K562 (cell line): ENCODE results near the gene MRPS18B. TPM values are rescaled to one million over a fixed set of nuclear protein-coding genes. Genes with fewer than 3 reads are reported as not detected.

Experiments used
- BRF2 ChIP-seq: IDR thresholded peaks from 3 replicates; pipeline ENCODE4 v1.6.1; 2011; ENCODE audit warnings: borderline replicate concordance, mild to moderate bottlenecking; ENCODE audit not compliant: insufficient read length, insufficient read depth
- CCNT2 ChIP-seq: IDR thresholded peaks from 2 replicates; pipeline ENCODE4 v1.6.1; 2011; ENCODE audit warnings: borderline replicate concordance, low read depth, mild to moderate bottlenecking, moderate library complexity, mixed read lengths, low read length; ENCODE audit not compliant: insufficient read length; ENCODE audit errors: extremely low read depth
- E2F5 ChIP-seq: sonication (generic); formaldehyde crosslinking; IDR thresholded peaks from 2 replicates; pipeline ENCODE4 v1.8.0; 2022; ENCODE audit warnings: mild to moderate bottlenecking, missing genetic modification reagents
- E2F8 ChIP-seq: fragments of 450-650 bp; IDR thresholded peaks from 2 replicates; pipeline ENCODE4 v1.7.1; 2018; ENCODE audit warnings: mild to moderate bottlenecking, low read depth; ENCODE audit not compliant: partially characterized antibody
- ELF4 ChIP-seq: fragments of 450-650 bp; formaldehyde crosslinking; IDR thresholded peaks from 2 replicates; pipeline ENCODE4 v1.4.0; 2022; ENCODE audit warnings: missing genetic modification characterization
- MYBL2 ChIP-seq, 2 experiments: fragments of 450-650 bp in 1 of 2; sonication (generic) in 1 of 2; formaldehyde crosslinking in 1 of 2; IDR thresholded peaks; 2 replicates each; pipeline versions ENCODE4 v1.6.1 to v1.8.1; 2017 to 2022; ENCODE audit warnings: borderline replicate concordance in 1 of 2, inconsistent platforms in 1 of 2, low read depth in 1 of 2, mild to moderate bottlenecking in 1 of 2, missing genetic modification reagents in 1 of 2, moderate library complexity in 1 of 2
- NRF1 ChIP-seq, 2 experiments: fragments of 450-650 bp; IDR thresholded peaks in 1 of 2; conservative IDR thresholded peaks in 1 of 2; 2 replicates each; pipeline ENCODE4 v1.6.1; 2014; ENCODE audit warnings: mild to moderate bottlenecking in 2 of 2
- RBM34 ChIP-seq: fragments of 200-400 bp; formaldehyde crosslinking; IDR thresholded peaks from 2 replicates; pipeline ENCODE4 v1.6.1; 2018; ENCODE audit warnings: low read length, borderline replicate concordance; ENCODE audit not compliant: insufficient read depth
- SNAPC5 ChIP-seq: fragments of 250-450 bp; sonication (Bioruptor Pico); IDR thresholded peaks from 2 replicates; pipeline ENCODE4 v1.8.0; 2021; ENCODE audit warnings: moderate library complexity, mild to moderate bottlenecking, inconsistent platforms
- U2AF2 ChIP-seq: fragments of 200-400 bp; formaldehyde crosslinking; optimal IDR thresholded peaks from 2 replicates; pipeline ENCODE3; 2017; ENCODE audit warnings: low read depth, mild to moderate bottlenecking, low read length
- ZNF143 ChIP-seq: sonication (generic); formaldehyde crosslinking; IDR thresholded peaks from 2 replicates; pipeline ENCODE4 v1.9.0; 2022; ENCODE audit warnings: mild to moderate bottlenecking, missing genetic modification reagents
- ZNF224 ChIP-seq: sonication (generic); formaldehyde crosslinking; IDR thresholded peaks from 2 replicates; pipeline ENCODE4 v1.8.0; 2022; ENCODE audit warnings: mild to moderate bottlenecking, missing genetic modification reagents
- polyA plus RNA-seq, 8 experiments: library from polyadenylated mRNA; depleted of rRNA in 4 of 8; stranded (reverse) in 5 of 8; unstranded in 3 of 8; fragments of >200 nt; fragmentation: Nextera tagmentation in 2 of 8; fragmentation: Illumina TruSeq in 1 of 8; extraction: Ambion mirVana in 2 of 8; extraction: Trizol in 1 of 8; gene quantifications; 2 replicates each; pipeline versions ENCODE4 v1.2.1 to v1.2.3, GENCODE V29; 2011 to 2014; ENCODE audit warnings: inconsistent platforms in 1 of 8, missing spikeins in 1 of 8
- total RNA-seq, 7 experiments: library from RNA; depleted of rRNA in 6 of 7; stranded (reverse); fragments of >200 nt in 6 of 7; fragmentation: Illumina TruSeq in 2 of 7; extraction: Trizol in 2 of 7; gene quantifications; 2 replicates each; pipeline versions ENCODE4 v1.2.1 to v1.2.3, GENCODE V29; 2011 to 2021; ENCODE audit warnings: low replicate concordance in 1 of 7
- TF ChIP-seq, protein P1 (sequence below): fragments of 450-650 bp; IDR thresholded peaks from 2 replicates; pipeline ENCODE4 v1.6.1; 2014; ENCODE audit warnings: low read depth, mild to moderate bottlenecking, moderate library complexity, borderline replicate concordance
- TF ChIP-seq, protein P2 (sequence below): fragments of 150-350 bp; IDR thresholded peaks from 2 replicates; pipeline ENCODE4 v1.6.1; 2014; ENCODE audit warnings: low read depth, mild to moderate bottlenecking, low read length, borderline replicate concordance

The MRPS18B gene
- total and polyA plus RNA-seq, 9 of the 15 experiments (the other 6 are each of a cell fraction or from before 2014, with no cell fraction given), result 132 to 383 (median 178) TPM

DNA sequence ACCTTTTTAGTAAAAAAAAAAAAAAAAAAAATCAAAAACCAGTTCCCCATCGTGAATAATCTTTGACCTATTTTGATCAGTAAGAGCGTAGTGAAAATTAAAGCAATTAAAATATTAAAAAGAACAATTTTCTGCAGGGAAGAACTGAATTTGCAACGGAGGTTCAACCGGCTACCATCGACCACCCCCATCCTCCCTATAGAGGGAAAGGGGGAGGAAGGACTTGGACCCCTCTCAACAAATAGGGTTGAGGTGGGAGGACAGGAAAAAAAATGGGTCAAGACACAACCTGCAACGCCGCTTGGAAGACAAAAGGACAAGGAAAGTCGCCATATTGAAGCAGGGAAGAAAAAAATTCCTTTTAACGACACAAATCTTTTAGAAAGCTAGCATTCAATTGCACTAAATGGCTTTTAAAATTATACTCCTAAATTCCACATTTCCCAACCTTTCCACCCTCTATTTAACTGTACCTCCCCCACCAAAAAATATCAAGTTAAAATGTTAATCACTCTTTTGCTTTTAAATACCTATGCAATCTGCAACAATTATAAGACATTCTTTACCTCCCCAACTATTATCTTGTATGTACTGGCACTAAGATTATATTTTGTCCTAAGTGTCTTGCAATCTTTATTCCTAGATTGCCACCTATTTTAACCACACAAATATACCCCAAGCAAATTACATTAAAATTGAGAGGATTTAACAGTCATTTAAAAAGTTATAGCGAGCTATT lies 2.3 kb upstream of the MRPS18B start (continued):
- no peak for TF ChIP-seq E2F5 (CRISPR knock-in tag)
- 0 out of 4 replicates have a peak, but pooled peaks of 1 of the 2 experiments have one; percentile 2 for TF ChIP-seq NRF1 (conservative IDR thresholded peaks at IDR 0.05 in 1 of 2, IDR thresholded peaks at IDR 0.05 in 1 of 2)
- TF ChIP-seq RBM34, result no peak
- TF ChIP-seq, protein P1, sequence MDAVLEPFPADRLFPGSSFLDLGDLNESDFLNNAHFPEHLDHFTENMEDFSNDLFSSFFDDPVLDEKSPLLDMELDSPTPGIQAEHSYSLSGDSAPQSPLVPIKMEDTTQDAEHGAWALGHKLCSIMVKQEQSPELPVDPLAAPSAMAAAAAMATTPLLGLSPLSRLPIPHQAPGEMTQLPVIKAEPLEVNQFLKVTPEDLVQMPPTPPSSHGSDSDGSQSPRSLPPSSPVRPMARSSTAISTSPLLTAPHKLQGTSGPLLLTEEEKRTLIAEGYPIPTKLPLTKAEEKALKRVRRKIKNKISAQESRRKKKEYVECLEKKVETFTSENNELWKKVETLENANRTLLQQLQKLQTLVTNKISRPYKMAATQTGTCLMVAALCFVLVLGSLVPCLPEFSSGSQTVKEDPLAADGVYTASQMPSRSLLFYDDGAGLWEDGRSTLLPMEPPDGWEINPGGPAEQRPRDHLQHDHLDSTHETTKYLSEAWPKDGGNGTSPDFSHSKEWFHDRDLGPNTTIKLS, result no peak
- no peak for TF ChIP-seq U2AF2
- 0 out of 2 replicates have a peak, but pooled peaks have one; percentile 72 for TF ChIP-seq ELF4 (CRISPR knock-in tag)
- no peak for TF ChIP-seq BRF2
- peak; percentile 36 for TF ChIP-seq E2F8
- no peak for TF ChIP-seq SNAPC5 (CRISPR knock-in tag)
- TF ChIP-seq MYBL2 (IDR thresholded peaks at IDR 0.05; ENCODE audit: low read depth), result 0 out of 2 replicates have a peak, but pooled peaks have one; percentile 15
- TF ChIP-seq MYBL2 (CRISPR knock-in tag; IDR thresholded peaks at IDR 0.05; ENCODE audit: borderline replicate concordance), result no peak
- TF ChIP-seq CCNT2, result peak; percentile 44
- no peak for TF ChIP-seq ZNF224 (CRISPR knock-in tag)
- no peak for TF ChIP-seq ZNF143 (CRISPR knock-in tag)
- TF ChIP-seq, protein P2, sequence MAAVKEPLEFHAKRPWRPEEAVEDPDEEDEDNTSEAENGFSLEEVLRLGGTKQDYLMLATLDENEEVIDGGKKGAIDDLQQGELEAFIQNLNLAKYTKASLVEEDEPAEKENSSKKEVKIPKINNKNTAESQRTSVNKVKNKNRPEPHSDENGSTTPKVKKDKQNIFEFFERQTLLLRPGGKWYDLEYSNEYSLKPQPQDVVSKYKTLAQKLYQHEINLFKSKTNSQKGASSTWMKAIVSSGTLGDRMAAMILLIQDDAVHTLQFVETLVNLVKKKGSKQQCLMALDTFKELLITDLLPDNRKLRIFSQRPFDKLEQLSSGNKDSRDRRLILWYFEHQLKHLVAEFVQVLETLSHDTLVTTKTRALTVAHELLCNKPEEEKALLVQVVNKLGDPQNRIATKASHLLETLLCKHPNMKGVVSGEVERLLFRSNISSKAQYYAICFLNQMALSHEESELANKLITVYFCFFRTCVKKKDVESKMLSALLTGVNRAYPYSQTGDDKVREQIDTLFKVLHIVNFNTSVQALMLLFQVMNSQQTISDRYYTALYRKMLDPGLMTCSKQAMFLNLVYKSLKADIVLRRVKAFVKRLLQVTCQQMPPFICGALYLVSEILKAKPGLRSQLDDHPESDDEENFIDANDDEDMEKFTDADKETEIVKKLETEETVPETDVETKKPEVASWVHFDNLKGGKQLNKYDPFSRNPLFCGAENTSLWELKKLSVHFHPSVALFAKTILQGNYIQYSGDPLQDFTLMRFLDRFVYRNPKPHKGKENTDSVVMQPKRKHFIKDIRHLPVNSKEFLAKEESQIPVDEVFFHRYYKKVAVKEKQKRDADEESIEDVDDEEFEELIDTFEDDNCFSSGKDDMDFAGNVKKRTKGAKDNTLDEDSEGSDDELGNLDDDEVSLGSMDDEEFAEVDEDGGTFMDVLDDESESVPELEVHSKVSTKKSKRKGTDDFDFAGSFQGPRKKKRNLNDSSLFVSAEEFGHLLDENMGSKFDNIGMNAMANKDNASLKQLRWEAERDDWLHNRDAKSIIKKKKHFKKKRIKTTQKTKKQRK, result no peak
